Cerebellar nuclear complex (tissue), 1 donor: Measurements from ENCODE around the gene DENND2C.
A peak's percentile ranks its signal among the peaks of the same experiment; 100 is the strongest.
"Not testable (repeated sequence)": the region's sequence is repeated elsewhere in the genome, so short reads cannot be mapped to it uniquely, and the experiment has no call there.

Source experiments
- DNase-seq, 2 experiments: peaks; one replicate each; lab custom pipeline; 2025; lab: John Stamatoyannopoulos, UW

The DENND2C gene

GRCh38 chr1:114607223-114607622 is 62.6 kb downstream of the DENND2C start:
- DNase-seq: no peak

DNA sequence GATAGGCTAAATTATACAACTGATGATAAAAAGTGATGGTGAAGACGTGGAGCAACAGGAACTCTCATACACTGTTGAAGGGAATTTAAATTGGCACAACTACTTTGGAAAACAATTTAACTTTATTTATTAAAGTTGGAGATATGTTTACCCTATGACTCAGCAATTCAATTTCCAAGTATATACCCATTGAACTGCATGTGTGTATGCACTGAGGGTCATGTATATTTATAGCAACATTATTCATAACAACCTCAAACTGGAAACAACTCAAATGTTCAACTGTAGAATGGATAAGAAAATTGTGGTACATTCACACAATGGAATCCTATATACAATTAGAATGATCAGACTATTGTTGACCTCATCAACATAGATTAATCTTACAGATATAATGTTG is 71.9 kb downstream of the DENND2C start:
- DNase-seq: no peak

DNA sequence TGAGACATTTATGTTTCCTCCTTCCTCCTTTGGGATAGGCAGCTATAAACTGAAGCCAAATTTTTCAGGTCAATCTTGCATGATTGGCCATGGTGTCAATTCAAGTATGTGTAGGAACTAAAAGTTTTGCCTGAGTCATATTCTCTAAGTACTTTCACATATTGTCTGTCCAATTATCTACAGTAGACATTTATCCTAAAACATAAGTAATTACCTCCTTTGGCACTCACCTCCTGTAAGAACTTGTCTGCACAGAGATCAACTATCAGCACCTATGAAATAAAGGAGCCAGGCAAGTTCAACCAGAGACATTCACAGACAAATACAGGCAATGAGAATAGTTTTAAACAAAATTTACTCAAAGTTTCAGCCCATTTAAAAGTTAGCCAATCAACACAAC is 74.2 kb downstream of the DENND2C start:
- DNase-seq: no peak

GRCh38 chr1:114594046-114594445 is 75.8 kb downstream of the DENND2C start:
- DNase-seq: no peak

GRCh38 chr1:114589122-114589521 is 80.7 kb downstream of the DENND2C start:
- no peak for DNase-seq

DNA sequence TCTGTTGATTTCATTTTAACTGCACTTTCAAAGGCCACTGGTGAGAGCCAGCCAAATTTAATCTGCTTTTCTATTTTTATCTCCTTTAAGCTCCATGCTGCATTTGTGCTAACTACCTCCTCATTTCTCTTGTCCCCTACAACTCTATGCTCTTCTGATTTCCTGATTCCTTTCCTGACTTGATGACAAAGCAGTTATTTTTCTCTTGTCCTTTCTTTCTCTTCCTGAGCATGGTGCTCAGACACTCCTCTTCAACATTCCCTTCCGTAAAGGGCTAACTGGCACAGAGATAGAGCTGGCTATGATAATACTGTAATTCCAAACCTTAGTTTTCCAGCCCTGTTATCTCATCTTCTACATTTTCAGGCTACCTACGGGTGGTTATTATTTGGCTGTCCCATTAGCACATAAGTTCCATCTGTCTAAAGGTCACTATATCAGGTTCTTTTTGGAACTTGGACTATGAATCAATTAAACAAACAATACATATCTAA is 81.6 kb downstream of the DENND2C start:
- DNase-seq: no peak

- no peak for DNase-seq
Observed at GRCh38 chr1:114587203-114587991, 82.5 kb downstream of the DENND2C start.

- DNase-seq: no peak
Observed at GRCh38 chr1:114586513-114587047, 83.3 kb downstream of the DENND2C start.

- no peak for DNase-seq
Observed at GRCh38 chr1:114585231-114585630, 84.6 kb downstream of the DENND2C start.

DNA sequence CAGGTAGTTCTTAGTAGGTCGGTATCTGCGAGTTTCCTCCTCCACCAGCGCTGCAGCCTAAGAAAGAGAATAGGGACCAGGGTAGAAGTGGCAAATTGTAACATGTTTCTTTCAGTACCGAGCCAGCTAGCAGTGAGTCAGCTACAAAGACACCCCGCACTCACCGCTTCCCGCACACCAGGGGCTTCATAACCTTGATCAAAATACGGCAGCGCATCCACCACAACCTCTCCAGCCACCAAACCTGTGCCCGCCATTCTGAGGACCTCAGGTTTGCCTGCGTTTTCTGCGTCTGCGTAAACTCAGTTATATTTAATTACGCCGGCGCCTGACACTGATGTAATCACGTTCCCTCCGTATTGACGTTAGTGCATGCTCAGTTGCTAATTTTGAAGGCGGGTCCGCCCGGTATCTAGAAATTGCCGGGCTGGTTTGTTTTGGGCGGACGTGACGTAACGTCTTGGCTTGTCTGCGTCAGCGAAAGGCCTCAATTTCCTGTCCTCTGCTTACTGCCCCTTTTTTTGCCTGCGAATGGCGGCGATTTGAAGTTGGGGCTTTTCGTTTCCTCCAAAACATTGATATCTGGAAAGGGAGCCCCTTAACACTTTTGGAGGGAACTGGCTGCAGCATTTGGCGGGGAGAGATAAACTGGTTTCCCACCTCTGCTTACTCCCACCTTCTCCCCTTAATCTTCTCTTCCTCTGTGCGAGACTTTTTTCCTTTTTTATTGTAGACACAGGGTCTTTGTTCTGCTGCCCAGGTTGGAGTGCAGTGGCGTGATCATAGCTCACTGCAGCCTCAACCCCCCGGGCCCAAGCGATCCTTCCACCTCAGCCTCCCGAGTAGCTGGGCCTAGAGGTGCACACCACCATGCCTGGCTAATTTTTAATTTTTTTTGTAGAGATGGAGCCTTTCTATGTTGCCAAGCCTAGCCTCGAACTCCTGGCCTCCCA is 88.2 kb downstream of the DENND2C start, which contains the start of gene BCAS2:
TSS of gene BCAS2 (minus strand) at position 281 of the 953 bp plus-strand sequence. CDS start at position 257, 24 bp downstream.
- peak; percentile 88 to 95 for DNase-seq

- DNase-seq: no peak
Observed at GRCh38 chr1:114574365-114574764, 95.5 kb downstream of the DENND2C start.

DNA sequence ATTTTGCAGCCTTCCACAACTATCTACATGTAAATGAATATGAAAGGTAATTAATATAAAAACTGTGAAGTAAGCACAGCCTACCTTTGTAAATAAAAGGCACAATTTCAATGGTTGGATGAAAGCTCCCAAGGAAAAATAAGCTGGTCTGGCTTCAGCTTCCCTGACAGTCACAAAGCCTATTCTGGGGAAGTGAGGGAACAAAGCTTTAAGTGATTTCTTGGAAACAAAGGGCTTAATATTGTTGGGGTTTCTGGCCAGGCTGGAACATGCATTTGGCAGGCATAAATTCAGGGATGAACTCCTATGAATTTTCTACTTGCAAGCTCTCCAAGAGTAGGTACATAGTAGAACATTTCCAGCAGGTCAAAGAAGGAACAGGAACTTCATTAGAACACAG is 105.7 kb downstream of the DENND2C start:
- DNase-seq: no peak

- DNase-seq: not testable (repeated sequence)
Observed at GRCh38 chr1:114562978-114563510, 106.8 kb downstream of the DENND2C start.

DNA sequence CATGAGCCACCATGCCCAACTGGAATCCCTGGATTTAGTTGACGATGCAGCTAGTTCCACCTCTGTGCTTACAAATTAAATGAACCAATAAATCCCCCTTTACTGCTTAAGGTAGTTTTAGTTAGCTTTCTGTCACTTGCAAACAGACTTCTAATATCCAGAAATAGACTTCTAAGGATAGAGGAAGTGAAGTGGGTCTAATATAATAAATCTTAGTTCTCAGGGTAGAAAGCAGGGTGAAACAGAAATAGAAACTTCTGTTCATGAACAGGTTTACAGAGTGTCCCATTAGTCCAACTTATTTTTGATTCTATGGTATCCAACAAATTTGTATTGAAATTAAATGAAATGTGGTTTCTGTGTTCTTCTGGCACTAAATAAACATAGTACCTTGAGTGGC is 108.5 kb downstream of the DENND2C start:
- DNase-seq: no peak

GRCh38 chr1:114559356-114559755 is 110.5 kb downstream of the DENND2C start:
- no peak for DNase-seq

DNA sequence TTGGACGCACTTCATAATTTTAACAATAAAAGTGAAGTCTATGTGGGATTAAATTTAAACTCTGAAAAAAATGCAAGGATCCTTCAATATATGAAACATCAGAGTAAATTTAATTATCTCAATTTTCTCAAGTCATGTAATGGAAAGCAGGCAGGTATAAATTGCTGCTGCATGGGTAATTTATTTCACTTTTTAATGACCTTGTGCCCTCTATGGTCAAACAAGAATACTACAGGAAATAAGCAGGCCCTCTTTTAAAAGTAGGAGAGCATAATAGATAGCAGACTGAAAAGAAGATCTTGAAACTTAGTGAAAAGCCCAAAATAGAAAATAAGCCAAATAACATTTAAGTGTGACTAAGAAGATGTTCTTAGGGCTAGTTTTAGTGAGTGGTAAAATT is 111.3 kb downstream of the DENND2C start:
- no peak for DNase-seq

GRCh38 chr1:114554577-114554976 is 115.3 kb downstream of the DENND2C start:
- DNase-seq: no peak

- DNase-seq: no peak
Observed at GRCh38 chr1:114552106-114552639, 117.7 kb downstream of the DENND2C start.

GRCh38 chr1:114551400-114551799 is 118.4 kb downstream of the DENND2C start:
- DNase-seq: no peak

DNA sequence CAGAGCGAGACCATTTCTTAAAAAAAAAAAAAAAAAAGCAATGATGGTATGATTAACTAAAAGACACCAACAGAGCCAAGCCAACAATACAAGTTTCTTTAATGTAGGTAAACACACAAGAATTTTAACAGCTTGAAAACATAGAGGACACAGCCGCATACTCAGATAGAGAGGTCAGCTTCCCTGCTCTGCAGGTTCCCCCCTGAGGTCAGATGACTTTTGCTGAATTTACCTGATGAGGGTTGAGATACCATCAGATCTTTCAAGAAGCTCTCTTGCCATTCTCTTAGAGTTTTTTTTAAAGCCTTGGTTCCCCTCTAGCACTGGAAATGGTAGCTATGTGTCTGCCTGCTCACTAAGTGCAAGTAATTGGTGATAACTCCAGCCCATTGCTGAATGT is 119.5 kb downstream of the DENND2C start:
- DNase-seq: no peak

DNA sequence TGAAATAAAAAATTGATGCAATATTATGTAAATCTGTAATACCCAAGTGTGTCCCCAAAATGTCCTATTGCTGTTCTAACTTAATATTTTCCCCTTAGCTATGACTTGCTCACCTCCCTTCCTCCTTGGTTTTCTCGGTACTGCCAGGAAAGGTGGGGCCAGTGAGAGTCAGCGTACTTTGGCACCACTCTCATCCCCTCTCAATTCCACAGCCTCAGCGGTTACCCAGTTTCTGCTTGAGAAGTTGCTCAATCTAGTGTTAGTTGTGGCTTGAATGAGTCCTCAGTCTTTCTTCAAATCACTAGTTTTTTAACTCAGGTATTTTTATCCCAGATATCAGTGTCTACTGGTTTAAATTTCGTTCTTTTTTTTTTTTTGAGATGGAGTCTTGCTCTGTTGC is 120.7 kb downstream of the DENND2C start:
- no peak for DNase-seq

GRCh38 chr1:114547076-114547475 is 122.8 kb downstream of the DENND2C start:
- DNase-seq: no peak
